K562 (cell line): Measurements from ENCODE around the gene RBPMS2. TPM values are rescaled to one million over a fixed set of nuclear protein-coding genes. Genes with fewer than 3 reads are reported as not detected.

Experiments
- ATAC-seq: fragments of 200-7000 bp; cut with Tn5 transposase; 3 replicates; pipeline ENCODE4 v1.9.1; 2020; ENCODE audit warnings: moderate library complexity
- BruUV-seq: library from RNA; stranded (reverse); fragments of 400-500 nt; replicated peaks from 2 replicates; lab custom pipeline; 2021; lab: Mats Ljungman, UMichigan
- CTCF ChIA-PET: fragments of 300-600 bp; formaldehyde crosslinking; extraction: SDS; loops from one replicate; lab custom pipeline; 2021; ENCODE audit warnings: low intra/inter-chr PET ratio; lab: Yijun Ruan, JAX
- POLR2A ChIA-PET: fragments of 300-600, 350-650 bp; sonication (Branson Sonifier 250); formaldehyde crosslinking; extraction: SDS; loops from one replicate; lab custom pipeline; 2021; ENCODE audit warnings: antibody characterized with exemption, inconsistent platforms; lab: Yijun Ruan, JAX
- DNase-seq, 4 experiments: peaks; one replicate each; pipeline versions ENCODE4 v3.0.0 to v3.0.0-alpha.2; 2011 to 2018; ENCODE audit warnings: low spot score in 3 of 4, mixed read lengths in 3 of 4; ENCODE audit errors: extremely low read depth in 1 of 4
- FAIRE-seq: peaks from 2 replicates; lab custom pipeline; 2011; peaks lifted over from hg19 to GRCh38; lab: Jason Lieb, UNC
- H2AFZ ChIP-seq: 2 replicates; pipeline ENCODE4 v1.6.0; 2011; ENCODE audit warnings: low read depth, low read length, control low read depth, inconsistent platforms
- H3K27ac ChIP-seq: fragments of 200-600 bp; 3 replicates; pipeline ENCODE4 v1.8.0; 2011; ENCODE audit warnings: low read depth, mild to moderate bottlenecking, control low read depth, inconsistent platforms, low read length, moderate library complexity, mixed read lengths; ENCODE audit errors: extremely low read depth
- H3K27me3 ChIP-seq, 2 experiments: fragments of 300-600 bp in 1 of 2; 2 replicates in 1 of 2; 3 replicates in 1 of 2; pipeline versions ENCODE4 v1.6.0 to v1.8.0; 2011; ENCODE audit warnings: inconsistent platforms in 2 of 2, low read length in 2 of 2, mild to moderate bottlenecking in 1 of 2, mixed read lengths in 1 of 2, moderate library complexity in 1 of 2; ENCODE audit not compliant: control insufficient read depth in 2 of 2, insufficient read depth in 2 of 2
- H3K36me3 ChIP-seq: fragments of 300-600 bp; 3 replicates; pipeline ENCODE4 v1.8.0; 2011; ENCODE audit warnings: mild to moderate bottlenecking, low read length, inconsistent platforms; ENCODE audit not compliant: control insufficient read depth, insufficient read depth
- H3K4me1 ChIP-seq, 2 experiments: fragments of 200-600 bp in 1 of 2; replicated peaks in 1 of 2; 2 replicates in 1 of 2; 3 replicates in 1 of 2; pipeline versions ENCODE4 v1.5.1 to v1.8.0; 2011; ENCODE audit warnings: inconsistent platforms in 2 of 2, low read length in 2 of 2, mild to moderate bottlenecking in 1 of 2, mixed read lengths in 1 of 2, moderate library complexity in 1 of 2; ENCODE audit not compliant: control insufficient read depth in 2 of 2, insufficient read depth in 2 of 2
- H3K4me2 ChIP-seq: 2 replicates; pipeline ENCODE4 v1.6.1; 2011; ENCODE audit warnings: low read length, control low read depth, inconsistent platforms, mixed read lengths; ENCODE audit not compliant: insufficient read depth
- H3K4me3 ChIP-seq: fragments of 200-600 bp; sonication (generic), shearing (Covaris generic); 2 replicates; pipeline ENCODE4 v1.5.1; 2016; ENCODE audit warnings: control low read depth, inconsistent platforms
- H3K79me2 ChIP-seq: fragments of 200-600 bp; 3 replicates; pipeline ENCODE4 v1.8.0; 2011; ENCODE audit warnings: low read length, inconsistent platforms; ENCODE audit not compliant: control insufficient read depth, insufficient read depth
- H3K9ac ChIP-seq, 2 experiments: 2 replicates each; pipeline versions ENCODE4 v1.6.0 to v1.6.1; 2011; ENCODE audit warnings: low read depth in 2 of 2, low read length in 2 of 2, control low read depth in 1 of 2, inconsistent platforms in 1 of 2, mild to moderate bottlenecking in 1 of 2, mixed read lengths in 1 of 2; ENCODE audit not compliant: insufficient read depth in 1 of 2
- H3K9me1 ChIP-seq: one replicate; pipeline ENCODE4 v1.6.0; 2011; ENCODE audit warnings: inconsistent platforms, mild to moderate bottlenecking, low read length, moderate library complexity; ENCODE audit not compliant: control insufficient read depth, insufficient read depth
- H3K9me3 ChIP-seq: replicated peaks from 2 replicates; pipeline ENCODE4 v1.5.1; 2011; ENCODE audit warnings: low read depth, low read length, inconsistent platforms; ENCODE audit not compliant: control insufficient read depth, insufficient read depth
- H4K20me1 ChIP-seq: replicated peaks from 2 replicates; pipeline ENCODE4 v1.6.1; 2011; ENCODE audit warnings: low read length, inconsistent platforms, mixed read lengths; ENCODE audit not compliant: control insufficient read depth, insufficient read depth
- NFIC ChIP-seq: fragments of 450-650 bp; IDR thresholded peaks from 2 replicates; pipeline ENCODE4 v1.6.1; 2017; ENCODE audit warnings: mild to moderate bottlenecking, inconsistent platforms
- ZNF785 ChIP-seq: fragments of 250-450 bp; sonication (Bioruptor Pico); IDR thresholded peaks from 2 replicates; pipeline ENCODE4 v1.4.0; 2020; ENCODE audit warnings: mild to moderate bottlenecking
- WGBS: fragments of 100-300 bp; shearing (Covaris generic); methylation state at CpG from one replicate; pipeline ENCODE4 v1.1.6; 2016; ENCODE audit warnings: low coverage, mixed read lengths; ENCODE audit not compliant: insufficient coverage; ENCODE audit errors: missing lambda C conversion rate; 5-methylcytosine and 5-hydroxymethylcytosine counted together
- in situ Hi-C: fragments of 300-500 bp; cut with MboI; formaldehyde crosslinking; loops from 4 replicates; pipeline ENCODE4 v1.15.0; 2018; ENCODE audit warnings: inconsistent platforms, mixed read lengths
- intact Hi-C: fragments of 100-400 bp; cut with micrococcal nuclease; formaldehyde crosslinking; loops from 2 replicates; pipeline ENCODE4 v1.14.2; 2022
- polyA plus RNA-seq, 8 experiments: library from polyadenylated mRNA; depleted of rRNA in 4 of 8; stranded (reverse) in 5 of 8; unstranded in 3 of 8; fragments of >200 nt; fragmentation: Nextera tagmentation in 2 of 8; fragmentation: Illumina TruSeq in 1 of 8; extraction: Ambion mirVana in 2 of 8; extraction: Trizol in 1 of 8; gene quantifications; 2 replicates each; pipeline versions ENCODE4 v1.2.1 to v1.2.3, GENCODE V29; 2011 to 2014; ENCODE audit warnings: inconsistent platforms in 1 of 8, missing spikeins in 1 of 8
- total RNA-seq, 7 experiments: library from RNA; depleted of rRNA in 6 of 7; stranded (reverse); fragments of >200 nt in 6 of 7; fragmentation: Illumina TruSeq in 2 of 7; extraction: Trizol in 2 of 7; gene quantifications; 2 replicates each; pipeline versions ENCODE4 v1.2.1 to v1.2.3, GENCODE V29; 2011 to 2021; ENCODE audit warnings: low replicate concordance in 1 of 7
- TF ChIP-seq, protein P1 (sequence below): fragments of 450-650 bp; IDR thresholded peaks from 2 replicates; pipeline ENCODE4 v1.6.1; 2016; ENCODE audit warnings: low read depth

Gene RBPMS2
- total and polyA plus RNA-seq, 9 of the 15 experiments (the other 6 are each of a cell fraction or from before 2014, with no cell fraction given): 0.11 to 2.6 (median 0.37) TPM; not detected in 1

DNA sequence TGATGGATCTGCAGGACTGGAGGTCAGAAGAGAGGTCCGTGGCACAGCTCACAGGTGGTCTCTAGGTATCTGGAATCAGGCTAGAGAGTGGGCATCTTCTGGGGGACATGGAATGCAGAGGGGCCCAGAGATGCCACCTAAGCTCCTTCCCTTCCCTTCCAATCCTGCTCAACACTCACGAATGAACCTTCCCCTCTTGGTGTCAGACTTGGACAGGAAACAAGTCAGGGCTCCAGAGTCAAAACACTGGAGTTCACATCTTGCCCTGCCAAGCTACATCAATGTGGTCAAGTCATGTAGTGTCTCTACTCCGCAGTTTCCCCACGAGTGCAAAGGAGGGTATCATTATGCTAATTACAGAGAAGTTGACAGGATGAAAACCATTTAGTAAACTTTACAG lies 16.0 kb upstream of the RBPMS2 start (continued):
- TF ChIP-seq, protein P1, sequence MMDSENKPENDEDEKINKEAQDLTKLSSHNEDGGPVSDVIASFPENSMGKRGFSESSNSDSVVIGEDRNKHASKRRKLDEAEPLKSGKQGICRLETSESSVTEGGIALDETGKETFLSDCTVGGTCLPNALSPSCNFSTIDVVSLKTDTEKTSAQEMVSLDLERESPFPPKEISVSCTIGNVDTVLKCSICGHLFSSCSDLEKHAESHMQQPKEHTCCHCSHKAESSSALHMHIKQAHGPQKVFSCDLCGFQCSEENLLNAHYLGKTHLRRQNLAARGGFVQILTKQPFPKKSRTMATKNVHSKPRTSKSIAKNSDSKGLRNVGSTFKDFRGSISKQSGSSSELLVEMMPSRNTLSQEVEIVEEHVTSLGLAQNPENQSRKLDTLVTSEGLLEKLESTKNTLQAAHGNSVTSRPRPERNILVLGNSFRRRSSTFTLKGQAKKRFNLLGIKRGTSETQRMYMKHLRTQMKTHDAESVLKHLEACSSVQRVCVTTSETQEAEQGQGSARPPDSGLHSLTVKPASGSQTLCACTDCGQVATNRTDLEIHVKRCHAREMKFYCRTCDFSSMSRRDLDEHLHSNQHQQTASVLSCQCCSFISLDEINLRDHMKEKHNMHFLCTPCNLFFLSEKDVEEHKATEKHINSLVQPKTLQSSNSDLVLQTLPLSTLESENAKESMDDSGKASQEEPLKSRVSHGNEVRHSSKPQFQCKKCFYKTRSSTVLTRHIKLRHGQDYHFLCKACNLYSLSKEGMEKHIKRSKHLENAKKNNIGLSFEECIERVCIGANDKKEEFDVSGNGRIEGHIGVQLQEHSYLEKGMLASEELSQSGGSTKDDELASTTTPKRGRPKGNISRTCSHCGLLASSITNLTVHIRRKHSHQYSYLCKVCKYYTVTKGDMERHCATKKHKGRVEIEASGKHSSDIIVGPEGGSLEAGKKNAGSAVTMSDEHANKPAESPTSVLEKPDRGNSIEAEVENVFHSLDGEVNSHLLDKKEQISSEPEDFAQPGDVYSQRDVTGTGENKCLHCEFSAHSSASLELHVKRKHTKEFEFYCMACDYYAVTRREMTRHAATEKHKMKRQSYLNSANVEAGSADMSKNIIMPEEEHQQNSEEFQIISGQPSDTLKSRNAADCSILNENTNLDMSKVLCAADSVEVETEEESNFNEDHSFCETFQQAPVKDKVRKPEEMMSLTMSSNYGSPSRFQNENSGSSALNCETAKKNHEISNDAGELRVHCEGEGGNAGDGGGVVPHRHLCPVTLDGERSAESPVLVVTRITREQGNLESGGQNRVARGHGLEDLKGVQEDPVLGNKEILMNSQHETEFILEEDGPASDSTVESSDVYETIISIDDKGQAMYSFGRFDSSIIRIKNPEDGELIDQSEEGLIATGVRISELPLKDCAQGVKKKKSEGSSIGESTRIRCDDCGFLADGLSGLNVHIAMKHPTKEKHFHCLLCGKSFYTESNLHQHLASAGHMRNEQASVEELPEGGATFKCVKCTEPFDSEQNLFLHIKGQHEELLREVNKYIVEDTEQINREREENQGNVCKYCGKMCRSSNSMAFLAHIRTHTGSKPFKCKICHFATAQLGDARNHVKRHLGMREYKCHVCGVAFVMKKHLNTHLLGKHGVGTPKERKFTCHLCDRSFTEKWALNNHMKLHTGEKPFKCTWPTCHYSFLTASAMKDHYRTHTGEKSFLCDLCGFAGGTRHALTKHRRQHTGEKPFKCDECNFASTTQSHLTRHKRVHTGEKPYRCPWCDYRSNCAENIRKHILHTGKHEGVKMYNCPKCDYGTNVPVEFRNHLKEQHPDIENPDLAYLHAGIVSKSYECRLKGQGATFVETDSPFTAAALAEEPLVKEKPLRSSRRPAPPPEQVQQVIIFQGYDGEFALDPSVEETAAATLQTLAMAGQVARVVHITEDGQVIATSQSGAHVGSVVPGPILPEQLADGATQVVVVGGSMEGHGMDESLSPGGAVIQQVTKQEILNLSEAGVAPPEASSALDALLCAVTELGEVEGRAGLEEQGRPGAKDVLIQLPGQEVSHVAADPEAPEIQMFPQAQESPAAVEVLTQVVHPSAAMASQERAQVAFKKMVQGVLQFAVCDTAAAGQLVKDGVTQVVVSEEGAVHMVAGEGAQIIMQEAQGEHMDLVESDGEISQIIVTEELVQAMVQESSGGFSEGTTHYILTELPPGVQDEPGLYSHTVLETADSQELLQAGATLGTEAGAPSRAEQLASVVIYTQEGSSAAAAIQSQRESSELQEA: no peak

DNA sequence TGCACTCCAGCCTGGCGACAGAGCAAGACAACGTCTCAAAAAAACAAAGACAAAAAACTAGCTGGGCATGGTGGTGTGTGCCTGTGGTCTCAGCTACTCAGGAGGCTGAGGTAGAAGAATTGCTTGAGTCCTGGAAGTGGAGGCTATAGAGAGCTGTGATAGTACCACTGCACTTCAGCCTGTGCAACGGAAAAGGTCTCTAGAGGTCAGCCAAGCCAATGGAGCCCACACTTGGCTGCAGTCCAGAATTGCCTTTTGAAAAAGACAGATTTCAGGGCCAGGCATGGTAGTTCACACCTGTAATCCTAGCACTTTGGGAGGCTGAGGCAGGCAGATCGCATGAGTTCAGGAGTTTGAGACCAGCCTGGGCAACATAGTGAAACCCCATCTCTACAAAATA lies 8.4 kb upstream of the RBPMS2 start:
- H3K36me3 ChIP-seq: no peaks in the 10 kb centered on the region
- H3K9me3 ChIP-seq: no peaks in the 10 kb centered on the region
- no peak overlapping the region for H3K4me3 ChIP-seq
- ChIA-PET POLR2A (no interaction called here), CTCF (no interaction called here)
- H2AFZ ChIP-seq: no peak overlapping the region
- ATAC-seq (no peak), DNase-seq (no peak), FAIRE-seq (no peak)
- no peak overlapping the region for H3K9ac ChIP-seq
- H3K4me2 ChIP-seq: no peak overlapping the region
- H3K27ac ChIP-seq: no peak overlapping the region
- in situ Hi-C loops: no loop called here
- no peaks in the 10 kb centered on the region; a peak in 1 of 5 replicates for H3K4me1 ChIP-seq
- H4K20me1 ChIP-seq: no peaks in the 10 kb centered on the region
- H3K27me3 ChIP-seq: peaks cover 15 to 22% of the 10 kb centered on the region in 2 experiments; a peak in 4 of 5 replicates
- BruUV-seq: no TSS peak
- H3K79me2 ChIP-seq: no peaks in the 10 kb centered on the region
- no peaks in the 10 kb centered on the region for H3K9me1 ChIP-seq
- WGBS: 21% methylated on average over 4 of the region's 4 CpGs
- intact Hi-C loops: no loop called here
- TF ChIP-seq NFIC: peak; percentile 77
- TF ChIP-seq ZNF785: no peak
